Hepatocyte (in vitro differentiated cells): Measurements from ENCODE around the gene GLRA1.

Source experiments
- EZH2 ChIP-seq: fragments of 200-600 bp; sonication (generic); IDR thresholded peaks from 2 replicates; pipeline ENCODE4 v1.6.1; 2016; ENCODE audit warnings: antibody characterized with exemption, mild to moderate bottlenecking, borderline replicate concordance
- TF ChIP-seq, protein P1 (sequence below): fragments of 200-600 bp; sonication (generic); IDR thresholded peaks from 2 replicates; pipeline ENCODE4 v1.5.1; 2016; ENCODE audit warnings: antibody characterized with exemption, mild to moderate bottlenecking; ENCODE audit not compliant: poor library complexity

DNA sequence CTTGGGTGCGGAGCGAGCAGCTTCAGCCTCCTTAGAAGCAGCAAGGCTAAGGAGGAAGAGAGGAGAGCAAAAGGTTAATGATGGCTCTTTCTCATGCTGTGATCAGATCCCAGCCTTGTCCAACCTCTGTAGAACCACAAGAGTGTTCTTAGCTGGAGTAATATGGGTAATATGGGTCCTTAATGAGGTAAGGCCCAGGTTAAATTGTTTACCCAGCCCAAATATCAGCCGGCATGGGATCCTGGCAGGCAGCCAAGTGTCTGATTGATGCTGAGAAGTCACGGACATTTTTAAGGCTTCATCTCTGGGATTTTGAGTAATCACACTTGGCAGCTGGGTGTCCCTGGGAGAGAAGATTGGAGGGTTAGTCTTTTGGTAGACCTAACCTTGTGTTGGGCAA, 32.3 kb downstream of the GLRA1 start:
- TF ChIP-seq, protein P1, sequence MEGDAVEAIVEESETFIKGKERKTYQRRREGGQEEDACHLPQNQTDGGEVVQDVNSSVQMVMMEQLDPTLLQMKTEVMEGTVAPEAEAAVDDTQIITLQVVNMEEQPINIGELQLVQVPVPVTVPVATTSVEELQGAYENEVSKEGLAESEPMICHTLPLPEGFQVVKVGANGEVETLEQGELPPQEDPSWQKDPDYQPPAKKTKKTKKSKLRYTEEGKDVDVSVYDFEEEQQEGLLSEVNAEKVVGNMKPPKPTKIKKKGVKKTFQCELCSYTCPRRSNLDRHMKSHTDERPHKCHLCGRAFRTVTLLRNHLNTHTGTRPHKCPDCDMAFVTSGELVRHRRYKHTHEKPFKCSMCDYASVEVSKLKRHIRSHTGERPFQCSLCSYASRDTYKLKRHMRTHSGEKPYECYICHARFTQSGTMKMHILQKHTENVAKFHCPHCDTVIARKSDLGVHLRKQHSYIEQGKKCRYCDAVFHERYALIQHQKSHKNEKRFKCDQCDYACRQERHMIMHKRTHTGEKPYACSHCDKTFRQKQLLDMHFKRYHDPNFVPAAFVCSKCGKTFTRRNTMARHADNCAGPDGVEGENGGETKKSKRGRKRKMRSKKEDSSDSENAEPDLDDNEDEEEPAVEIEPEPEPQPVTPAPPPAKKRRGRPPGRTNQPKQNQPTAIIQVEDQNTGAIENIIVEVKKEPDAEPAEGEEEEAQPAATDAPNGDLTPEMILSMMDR, result no peak
- TF ChIP-seq EZH2, result no peak
